GM19452 (cell line): ENCODE results near the gene TTC33.
A peak's percentile ranks its signal among the peaks of the same experiment; 100 is the strongest.
"Not testable (repeated sequence)": the region's sequence is repeated elsewhere in the genome, so short reads cannot be mapped to it uniquely, and the experiment has no call there.

Source experiments
- ATAC-seq: cut with Tn5 transposase; IDR thresholded peaks from one replicate; pipeline ENCODE4 v1.9.1; 2021; ENCODE audit not compliant: unreplicated experiment

The TTC33 gene

GRCh38 chr5:40780199-40780598 is 24.4 kb upstream of the TTC33 start:
- no peak for ATAC-seq

GRCh38 chr5:40779561-40779960 is 23.8 kb upstream of the TTC33 start:
- no peak for ATAC-seq

GRCh38 chr5:40778133-40778532 is 22.4 kb upstream of the TTC33 start:
- no peak for ATAC-seq

- ATAC-seq = no peak
These were observed 20.9 kb upstream of the TTC33 start for GRCh38 chr5:40776658-40776977.

GRCh38 chr5:40775846-40776657 is 20.3 kb upstream of the TTC33 start:
- no peak for ATAC-seq

- no peak for ATAC-seq
These were observed 19.5 kb upstream of the TTC33 start for GRCh38 chr5:40775085-40775845.

- ATAC-seq = no peak
These were observed 18.9 kb upstream of the TTC33 start for GRCh38 chr5:40774623-40775022.

GRCh38 chr5:40770764-40771163 is 15.0 kb upstream of the TTC33 start:
- ATAC-seq = no peak

- ATAC-seq = no peak
These were observed 6.9 kb upstream of the TTC33 start for GRCh38 chr5:40762705-40763104.

GRCh38 chr5:40757400-40757799 is 1.6 kb upstream of the TTC33 start:
- ATAC-seq = no peak

GRCh38 chr5:40755093-40755406 is 711 bp downstream of the TTC33 start:
- peak; percentile 74 for ATAC-seq

GRCh38 chr5:40754381-40755092 is 1.2 kb downstream of the TTC33 start:
- ATAC-seq = peak; percentile 17

- ATAC-seq = no peak
These were observed 9.1 kb downstream of the TTC33 start for GRCh38 chr5:40746703-40747102.

- ATAC-seq = no peak
These were observed 12.0 kb downstream of the TTC33 start for GRCh38 chr5:40743771-40744170.

GRCh38 chr5:40738502-40738901 is 17.3 kb downstream of the TTC33 start:
- ATAC-seq = no peak

- ATAC-seq = peak; percentile 83
These were observed 19.5 kb downstream of the TTC33 start for GRCh38 chr5:40736103-40736875.

- ATAC-seq = no peak
These were observed 20.2 kb downstream of the TTC33 start for GRCh38 chr5:40735609-40736008.

- ATAC-seq = no peak
These were observed 20.8 kb downstream of the TTC33 start for GRCh38 chr5:40734986-40735385.

- no peak for ATAC-seq
These were observed 21.7 kb downstream of the TTC33 start for GRCh38 chr5:40733879-40734563.

GRCh38 chr5:40733434-40733833 is 22.3 kb downstream of the TTC33 start:
- no peak for ATAC-seq

GRCh38 chr5:40722497-40722911 is 33.3 kb downstream of the TTC33 start:
- ATAC-seq = not testable (repeated sequence)
